ENCODE results near the gene PCK1. TPM values are rescaled to one million over a fixed set of nuclear protein-coding genes. Genes with fewer than 3 reads are reported as not detected.

PCK1 gene
- total RNA-seq, 2 donors from 2014 or later, result not detected

DNA sequence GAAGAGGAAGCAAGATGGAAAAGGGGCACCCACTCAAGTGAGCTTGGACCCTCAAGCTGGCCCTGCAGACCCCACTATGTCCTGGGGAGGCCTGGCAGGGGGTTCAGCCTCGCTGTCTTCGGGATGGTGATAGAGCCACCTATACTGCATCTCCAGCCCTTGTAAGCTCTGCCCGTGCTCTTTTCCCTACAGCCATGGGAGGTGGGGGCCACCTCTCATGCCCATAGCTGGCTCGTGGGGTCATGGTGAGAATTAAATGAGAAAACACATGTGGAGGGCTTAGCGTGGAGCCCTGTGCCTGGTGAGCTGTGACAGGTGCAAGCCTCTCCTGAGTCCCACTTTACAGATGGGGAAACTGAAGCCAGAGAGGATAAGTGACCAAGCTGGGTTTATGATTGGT lies 27.7 kb downstream of the PCK1 start:
- H3K9me3 ChIP-seq (ENCODE audit: control insufficient read depth, low read length, poor library complexity, severe bottlenecking), result no peaks in the 10 kb centered on the region
- Mint-ChIP-seq H3K27ac (no peak overlapping the region), H3K27me3 (peaks cover 28% of the 10 kb centered on the region), H3K36me3 (ENCODE audit: low read depth) (peaks cover 4% of the 10 kb centered on the region), H3K4me3 (no peak overlapping the region), H3K4me1 (peaks cover 6% of the 10 kb centered on the region)
- ATAC-seq, result no peak
- no peak for DNase-seq

DNA sequence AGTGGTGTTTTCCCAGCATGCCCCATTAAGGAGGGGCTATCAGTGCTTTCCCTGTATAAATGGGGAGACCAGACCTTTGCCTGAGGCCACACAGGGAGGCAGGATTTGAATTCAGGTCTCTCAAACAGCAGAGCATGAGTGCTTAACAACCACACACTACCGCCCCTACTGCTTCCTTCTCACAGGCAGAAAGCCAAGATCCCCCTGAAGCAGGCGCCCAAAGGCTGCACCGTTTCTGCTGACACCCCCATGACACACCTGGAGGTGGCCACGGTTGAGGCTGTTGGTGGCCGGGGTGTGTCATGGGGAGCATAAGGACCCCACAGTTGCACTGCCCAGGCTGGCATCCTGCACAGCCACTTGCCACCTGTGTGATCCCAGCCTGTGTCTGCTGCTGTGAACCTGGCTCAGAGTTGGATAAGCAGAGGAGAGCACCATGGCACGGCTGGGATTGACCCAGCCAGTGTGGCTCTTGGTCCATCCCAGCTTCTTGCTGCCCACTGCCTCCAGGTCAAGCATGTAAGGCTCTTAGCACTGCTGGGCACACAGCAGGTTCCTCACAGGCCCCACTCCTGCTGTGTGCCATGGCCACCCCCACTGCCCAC lies 28.3 kb downstream of the PCK1 start:
- DNase-seq (no peak), ATAC-seq (no peak)
- Mint-ChIP-seq H3K27me3 (peaks cover 22% of the 10 kb centered on the region), H3K4me3 (no peak overlapping the region), H3K36me3 (ENCODE audit: low read depth) (peaks cover 4% of the 10 kb centered on the region), H3K4me1 (peaks cover 6% of the 10 kb centered on the region), H3K27ac (no peak overlapping the region)
- H3K9me3 ChIP-seq (ENCODE audit: control insufficient read depth, low read length, poor library complexity, severe bottlenecking), result no peaks in the 10 kb centered on the region

- Mint-ChIP-seq H3K36me3 (ENCODE audit: low read depth) (no peaks in the 10 kb centered on the region), H3K27me3 (peaks cover 15% of the 10 kb centered on the region), H3K4me1 (peaks cover 8% of the 10 kb centered on the region), H3K4me3 (no peak overlapping the region), H3K27ac (no peak overlapping the region)
- ATAC-seq, result no peak
- no peaks in the 10 kb centered on the region for H3K9me3 ChIP-seq (ENCODE audit: control insufficient read depth, low read length, poor library complexity, severe bottlenecking)
- DNase-seq, result no peak
Observed at GRCh38 chr20:57589728-57590484, 29.0 kb downstream of the PCK1 start.

GRCh38 chr20:57590485-57591288 lies 29.8 kb downstream of the PCK1 start:
- Mint-ChIP-seq H3K4me1 (peaks cover 8% of the 10 kb centered on the region), H3K27ac (no peak overlapping the region), H3K36me3 (ENCODE audit: low read depth) (no peaks in the 10 kb centered on the region), H3K4me3 (no peak overlapping the region), H3K27me3 (peaks cover 7% of the 10 kb centered on the region)
- no peaks in the 10 kb centered on the region for H3K9me3 ChIP-seq (ENCODE audit: control insufficient read depth, low read length, poor library complexity, severe bottlenecking)
- DNase-seq (no peak), ATAC-seq (no peak)

DNA sequence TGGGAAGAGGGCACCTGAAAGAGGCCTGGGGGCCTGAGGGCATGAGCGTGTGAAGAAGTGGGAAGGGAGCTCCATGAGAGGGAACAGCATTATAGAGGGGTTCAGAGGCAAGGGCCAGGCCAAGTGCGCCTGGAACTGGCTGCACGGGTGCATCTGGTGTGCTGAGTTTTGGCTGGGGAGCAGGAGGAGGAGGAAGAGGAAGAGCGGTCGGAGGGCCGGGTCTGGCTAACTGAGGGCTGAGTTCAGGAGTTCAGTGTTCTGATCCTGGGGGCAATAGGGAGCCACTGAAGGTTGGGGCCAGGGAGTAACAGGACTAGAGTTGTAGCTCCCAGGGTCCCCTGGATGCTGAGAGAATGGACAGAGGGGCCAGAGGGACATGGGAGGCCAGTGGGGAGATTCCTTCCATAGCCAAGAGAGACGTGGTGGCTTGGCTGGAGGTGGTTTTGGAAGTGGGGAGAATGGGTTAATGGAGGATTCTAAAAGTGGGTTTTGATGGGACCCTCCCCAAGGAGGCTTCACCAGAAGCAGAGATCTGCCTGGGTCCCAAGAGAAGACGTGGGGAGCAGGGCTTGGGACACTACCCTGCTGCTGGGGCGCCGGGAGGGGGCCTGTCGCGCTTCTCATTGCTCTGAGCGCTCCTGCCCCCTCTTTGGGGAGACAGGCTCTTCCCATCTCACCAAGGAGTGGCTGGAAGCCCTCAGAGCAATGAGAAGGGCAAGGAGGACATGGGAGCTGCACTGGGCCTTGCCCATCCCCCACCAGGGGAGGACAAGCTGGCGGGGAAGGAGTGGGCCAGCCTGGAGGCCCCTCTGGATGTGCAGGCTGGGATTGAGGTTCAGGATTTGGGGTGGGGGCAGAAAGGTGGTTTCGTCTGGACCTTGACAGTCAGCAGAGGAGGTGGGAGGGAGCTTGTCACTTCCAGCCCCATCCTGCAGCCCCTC lies 30.6 kb downstream of the PCK1 start:
- Mint-ChIP-seq H3K27ac (no peak overlapping the region), H3K4me1 (peaks cover 8% of the 10 kb centered on the region), H3K4me3 (no peak overlapping the region), H3K27me3 (peaks cover 7% of the 10 kb centered on the region), H3K36me3 (ENCODE audit: low read depth) (no peaks in the 10 kb centered on the region)
- no peak for ATAC-seq
- no peaks in the 10 kb centered on the region for H3K9me3 ChIP-seq (ENCODE audit: control insufficient read depth, low read length, poor library complexity, severe bottlenecking)
- no peak for DNase-seq

GRCh38 chr20:57592263-57593092 lies 31.6 kb downstream of the PCK1 start:
- Mint-ChIP-seq H3K4me1 (peaks cover 8% of the 10 kb centered on the region), H3K36me3 (ENCODE audit: low read depth) (no peaks in the 10 kb centered on the region), H3K4me3 (no peak overlapping the region), H3K27me3 (no peaks in the 10 kb centered on the region), H3K27ac (no peak overlapping the region)
- no peaks in the 10 kb centered on the region for H3K9me3 ChIP-seq (ENCODE audit: control insufficient read depth, low read length, poor library complexity, severe bottlenecking)
- ATAC-seq (no peak), DNase-seq (no peak)

GRCh38 chr20:57593134-57593886 lies 32.4 kb downstream of the PCK1 start:
- no peaks in the 10 kb centered on the region for H3K36me3 Mint-ChIP-seq (ENCODE audit: low read depth)
- H3K4me3 Mint-ChIP-seq, result no peak overlapping the region
- H3K27me3 Mint-ChIP-seq, result no peaks in the 10 kb centered on the region
- ATAC-seq (no peak), DNase-seq (no peak)
- peak overlapping the region; percentile 70 for H3K27ac Mint-ChIP-seq
- no peaks in the 10 kb centered on the region for H3K9me3 ChIP-seq (ENCODE audit: control insufficient read depth, low read length, poor library complexity, severe bottlenecking)
- peaks cover 8% of the 10 kb centered on the region for H3K4me1 Mint-ChIP-seq

DNA sequence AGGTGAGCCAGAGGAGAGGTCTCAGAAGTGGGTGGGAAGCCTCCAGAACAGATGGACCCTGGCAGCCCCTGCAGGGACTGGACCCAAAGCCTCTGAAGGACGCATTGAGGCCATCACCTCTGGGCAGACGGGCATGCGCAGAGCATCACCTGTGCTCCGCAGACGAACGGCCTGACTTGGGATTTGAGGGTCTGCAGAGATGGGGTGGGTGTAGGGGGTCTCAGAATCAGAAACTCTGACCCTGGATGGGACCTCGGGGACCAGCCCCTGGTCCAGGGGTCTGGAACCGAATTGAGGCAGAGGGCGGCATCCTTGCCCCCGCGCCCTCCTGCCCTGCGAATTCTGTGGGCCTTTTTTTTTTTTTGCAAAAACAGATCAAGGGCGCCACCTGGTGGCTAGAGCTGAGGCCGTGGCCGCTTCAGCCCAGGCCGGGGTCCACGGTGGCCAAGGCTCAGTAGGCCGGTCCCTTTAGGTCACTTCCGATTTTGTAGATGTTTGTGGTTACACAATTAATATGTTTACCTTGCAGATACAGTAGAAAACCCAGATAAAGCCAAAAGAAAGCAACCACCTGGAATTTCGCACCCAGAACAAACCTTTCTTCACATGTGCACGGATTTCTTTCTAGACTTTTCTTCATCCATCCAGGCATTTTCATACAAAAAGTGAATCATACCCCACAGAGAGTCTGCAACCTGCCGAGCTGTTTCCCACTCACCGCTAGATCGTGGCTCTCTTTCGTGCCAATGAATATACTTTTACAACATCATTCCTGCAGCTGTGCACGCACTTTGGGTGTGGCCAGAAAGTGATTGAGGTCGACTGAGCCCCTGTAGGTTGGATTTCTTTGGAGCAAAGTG lies 33.4 kb downstream of the PCK1 start:
- Mint-ChIP-seq H3K27ac (no peak overlapping the region), H3K36me3 (ENCODE audit: low read depth) (no peaks in the 10 kb centered on the region), H3K4me3 (no peak overlapping the region), H3K27me3 (no peaks in the 10 kb centered on the region), H3K4me1 (peaks cover 8% of the 10 kb centered on the region)
- H3K9me3 ChIP-seq (ENCODE audit: control insufficient read depth, low read length, poor library complexity, severe bottlenecking), result no peaks in the 10 kb centered on the region
- DNase-seq (peak; percentile 30 to 54 (median 53)), ATAC-seq (peak; percentile 33)

- H3K4me3 Mint-ChIP-seq, result no peak overlapping the region
- H3K4me1 Mint-ChIP-seq, result peaks cover 8% of the 10 kb centered on the region
- DNase-seq (no peak), ATAC-seq (no peak)
- H3K27ac Mint-ChIP-seq, result no peak overlapping the region
- H3K36me3 Mint-ChIP-seq (ENCODE audit: low read depth), result no peaks in the 10 kb centered on the region
- no peaks in the 10 kb centered on the region for H3K9me3 ChIP-seq (ENCODE audit: control insufficient read depth, low read length, poor library complexity, severe bottlenecking)
- H3K27me3 Mint-ChIP-seq, result no peaks in the 10 kb centered on the region
Observed at GRCh38 chr20:57595041-57596030, 34.4 kb downstream of the PCK1 start.

- H3K9me3 ChIP-seq (ENCODE audit: control insufficient read depth, low read length, poor library complexity, severe bottlenecking), result no peaks in the 10 kb centered on the region
- DNase-seq, result no peak
Observed at GRCh38 chr20:57596358-57596757, 35.4 kb downstream of the PCK1 start.

More at GRCh38 chr20:57596358-57596757, 35.4 kb downstream of the PCK1 start:
- H3K4me1 Mint-ChIP-seq, result peaks cover 8% of the 10 kb centered on the region
- H3K27ac Mint-ChIP-seq, result no peak overlapping the region
- no peak overlapping the region for H3K4me3 Mint-ChIP-seq
- no peaks in the 10 kb centered on the region for H3K27me3 Mint-ChIP-seq
- no peaks in the 10 kb centered on the region for H3K36me3 Mint-ChIP-seq (ENCODE audit: low read depth)
- ATAC-seq, result no peak
